Skeletal muscle satellite cell (primary cell): ENCODE data around the gene STARD3NL.

ENCODE experiments used
- H3K27me3 ChIP-seq: 2 replicates; pipeline ENCODE4 v1.7.0; 2013; ENCODE audit warnings: low read length; ENCODE audit not compliant: control insufficient read depth, insufficient read depth
- H3K36me3 ChIP-seq: 2 replicates; pipeline ENCODE4 v1.7.0; 2013; ENCODE audit warnings: mild to moderate bottlenecking, control low read depth, low read length; ENCODE audit not compliant: insufficient read depth
- H3K4me1 ChIP-seq: 2 replicates; pipeline ENCODE4 v1.7.0; 2013; ENCODE audit warnings: low read length; ENCODE audit not compliant: control insufficient read depth, insufficient read depth
- H3K4me2 ChIP-seq: 2 replicates; pipeline ENCODE4 v1.7.0; 2013; ENCODE audit warnings: mild to moderate bottlenecking, low read length
- H3K4me3 ChIP-seq: 2 replicates; pipeline ENCODE4 v1.7.0; 2013; ENCODE audit warnings: low read length
- H3K9ac ChIP-seq: 2 replicates; pipeline ENCODE4 v1.7.0; 2013; ENCODE audit warnings: mild to moderate bottlenecking, low read depth, low read length, moderate library complexity
- H3K9me3 ChIP-seq: replicated peaks from 2 replicates; pipeline ENCODE4 v1.7.0; 2013; ENCODE audit warnings: mild to moderate bottlenecking, control low read depth, low read length

STARD3NL gene

GRCh38 chr7:38199782-38200181 lies 21.7 kb downstream of the STARD3NL start:
- Histone ChIP-seq H3K4me3 (no peak overlapping the region), H3K27me3 (no peaks in the 10 kb centered on the region), H3K9me3 (no peaks in the 10 kb centered on the region), H3K9ac (no peak overlapping the region), H3K4me1 (peaks cover 35% of the 10 kb centered on the region), H3K36me3 (no peaks in the 10 kb centered on the region), H3K4me2 (no peak overlapping the region)

GRCh38 chr7:38206071-38206470 lies 28.0 kb downstream of the STARD3NL start:
- Histone ChIP-seq H3K27me3 (no peaks in the 10 kb centered on the region), H3K9me3 (no peaks in the 10 kb centered on the region), H3K36me3 (peaks cover 20% of the 10 kb centered on the region), H3K4me1 (no peaks in the 10 kb centered on the region), H3K9ac (no peak overlapping the region), H3K4me3 (no peak overlapping the region), H3K4me2 (no peak overlapping the region)

- Histone ChIP-seq H3K4me1 (no peaks in the 10 kb centered on the region), H3K4me2 (no peak overlapping the region), H3K9me3 (no peaks in the 10 kb centered on the region), H3K4me3 (no peak overlapping the region), H3K36me3 (peaks cover 30% of the 10 kb centered on the region), H3K9ac (no peak overlapping the region), H3K27me3 (no peaks in the 10 kb centered on the region)
Observed at GRCh38 chr7:38207843-38208242, 29.8 kb downstream of the STARD3NL start.

- H3K36me3 ChIP-seq: peaks cover 40% of the 10 kb centered on the region
- no peak overlapping the region for H3K9ac ChIP-seq
- no peaks in the 10 kb centered on the region for H3K27me3 ChIP-seq
- no peak overlapping the region for H3K4me3 ChIP-seq
- H3K4me1 ChIP-seq: peaks cover 11% of the 10 kb centered on the region
- no peak overlapping the region for H3K4me2 ChIP-seq
- no peaks in the 10 kb centered on the region for H3K9me3 ChIP-seq
Observed at GRCh38 chr7:38211486-38211885, 33.4 kb downstream of the STARD3NL start.

GRCh38 chr7:38211940-38212339 lies 33.9 kb downstream of the STARD3NL start:
- H3K4me2 ChIP-seq: no peak overlapping the region
- no peak overlapping the region for H3K9ac ChIP-seq
- peaks cover 11% of the 10 kb centered on the region for H3K4me1 ChIP-seq
- no peak overlapping the region for H3K4me3 ChIP-seq
- no peaks in the 10 kb centered on the region for H3K27me3 ChIP-seq
- H3K9me3 ChIP-seq: no peaks in the 10 kb centered on the region
- peaks cover 45% of the 10 kb centered on the region for H3K36me3 ChIP-seq

GRCh38 chr7:38215115-38215514 lies 37.1 kb downstream of the STARD3NL start:
- Histone ChIP-seq H3K9ac (no peak overlapping the region), H3K27me3 (no peaks in the 10 kb centered on the region), H3K9me3 (no peaks in the 10 kb centered on the region), H3K4me2 (no peak overlapping the region), H3K4me1 (peaks cover 11% of the 10 kb centered on the region), H3K4me3 (no peak overlapping the region), H3K36me3 (peaks cover 60% of the 10 kb centered on the region)

GRCh38 chr7:38215735-38216670 lies 38.0 kb downstream of the STARD3NL start:
- Histone ChIP-seq H3K4me2 (peak overlapping the region; percentile 28), H3K4me3 (no peak overlapping the region), H3K4me1 (peaks cover 11% of the 10 kb centered on the region), H3K9me3 (no peaks in the 10 kb centered on the region), H3K9ac (peak overlapping the region; percentile 11), H3K36me3 (peaks cover 58% of the 10 kb centered on the region), H3K27me3 (no peaks in the 10 kb centered on the region)

- H3K36me3 ChIP-seq: peaks cover 56% of the 10 kb centered on the region
- H3K27me3 ChIP-seq: no peaks in the 10 kb centered on the region
- peaks cover 11% of the 10 kb centered on the region for H3K4me1 ChIP-seq
- H3K4me3 ChIP-seq: no peak overlapping the region
- H3K9me3 ChIP-seq: no peaks in the 10 kb centered on the region
- no peak overlapping the region for H3K9ac ChIP-seq
- no peak overlapping the region for H3K4me2 ChIP-seq
Observed at GRCh38 chr7:38217672-38218071, 39.6 kb downstream of the STARD3NL start.

- Histone ChIP-seq H3K4me1 (peaks cover 7% of the 10 kb centered on the region), H3K36me3 (peaks cover 64% of the 10 kb centered on the region), H3K9ac (no peak overlapping the region), H3K4me2 (no peak overlapping the region), H3K4me3 (no peak overlapping the region), H3K27me3 (no peaks in the 10 kb centered on the region), H3K9me3 (no peaks in the 10 kb centered on the region)
Observed at GRCh38 chr7:38220452-38220851, 42.4 kb downstream of the STARD3NL start.

- H3K4me1 ChIP-seq: no peaks in the 10 kb centered on the region
- H3K9me3 ChIP-seq: no peaks in the 10 kb centered on the region
- no peak overlapping the region for H3K4me2 ChIP-seq
- H3K9ac ChIP-seq: no peak overlapping the region
- H3K36me3 ChIP-seq: peaks cover 56% of the 10 kb centered on the region
- H3K4me3 ChIP-seq: no peak overlapping the region
- H3K27me3 ChIP-seq: no peaks in the 10 kb centered on the region
Observed at GRCh38 chr7:38222481-38223096, 44.5 kb downstream of the STARD3NL start.

GRCh38 chr7:38223306-38223705 lies 45.3 kb downstream of the STARD3NL start:
- Histone ChIP-seq H3K9me3 (no peaks in the 10 kb centered on the region), H3K4me2 (no peak overlapping the region), H3K4me1 (no peaks in the 10 kb centered on the region), H3K9ac (no peak overlapping the region), H3K4me3 (no peak overlapping the region), H3K27me3 (no peaks in the 10 kb centered on the region), H3K36me3 (peaks cover 50% of the 10 kb centered on the region)
